SKM-1 treated with dmso at 0.1 percent for 144 hours (cell line): Measurements from ENCODE around the gene PKD1L1.
A peak's percentile ranks its signal among the peaks of the same experiment; 100 is the strongest.
"Not testable (repeated sequence)": the region's sequence is repeated elsewhere in the genome, so short reads cannot be mapped to it uniquely, and the experiment has no call there.

ENCODE experiments used
- DNase-seq: peaks from one replicate; lab custom pipeline; 2025; ENCODE audit not compliant: unreplicated experiment; lab: John Stamatoyannopoulos, UW

PKD1L1 gene

DNA sequence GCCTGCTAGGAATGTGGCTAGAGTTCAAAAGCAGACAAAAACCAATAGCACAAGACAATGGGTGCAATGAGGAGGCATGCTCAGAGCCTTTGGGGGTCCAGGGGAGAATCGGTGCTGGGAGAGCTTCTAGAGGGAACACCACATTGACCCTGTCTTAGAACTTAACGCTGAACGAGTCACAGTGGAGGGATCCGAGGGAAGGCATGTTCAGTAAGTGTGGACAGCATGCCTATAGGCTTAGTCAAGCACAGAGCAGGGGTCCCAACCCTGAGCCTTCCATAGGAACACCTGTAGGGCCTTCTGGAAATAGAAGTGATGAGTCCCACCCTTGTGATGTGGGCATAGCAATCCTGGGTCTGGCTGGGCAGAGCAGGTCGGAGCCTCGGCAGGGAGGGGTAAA is 148.7 kb downstream of the PKD1L1 start:
- no peak for DNase-seq

- no peak for DNase-seq
Observed at GRCh38 chr7:47796347-47796746, 151.9 kb downstream of the PKD1L1 start.

DNA sequence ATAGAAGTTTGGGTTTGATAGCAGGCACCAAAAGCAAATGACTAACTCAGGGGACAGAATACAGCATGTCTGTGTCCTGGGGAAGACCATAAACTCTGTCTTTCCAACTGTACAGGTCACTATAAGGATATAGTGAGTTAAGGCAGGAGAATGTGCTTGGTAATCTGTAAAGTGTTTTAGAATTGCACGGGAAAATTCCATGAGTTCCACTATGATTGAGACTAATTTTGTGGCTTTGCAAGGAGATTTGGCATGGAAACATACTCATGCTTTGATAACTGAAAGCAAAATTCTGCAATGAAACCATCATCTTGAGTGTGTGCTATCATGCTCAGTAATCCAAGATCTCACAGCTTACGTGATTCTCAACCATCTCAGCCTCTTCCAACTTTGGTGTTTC is 152.6 kb downstream of the PKD1L1 start:
- DNase-seq, result no peak

DNA sequence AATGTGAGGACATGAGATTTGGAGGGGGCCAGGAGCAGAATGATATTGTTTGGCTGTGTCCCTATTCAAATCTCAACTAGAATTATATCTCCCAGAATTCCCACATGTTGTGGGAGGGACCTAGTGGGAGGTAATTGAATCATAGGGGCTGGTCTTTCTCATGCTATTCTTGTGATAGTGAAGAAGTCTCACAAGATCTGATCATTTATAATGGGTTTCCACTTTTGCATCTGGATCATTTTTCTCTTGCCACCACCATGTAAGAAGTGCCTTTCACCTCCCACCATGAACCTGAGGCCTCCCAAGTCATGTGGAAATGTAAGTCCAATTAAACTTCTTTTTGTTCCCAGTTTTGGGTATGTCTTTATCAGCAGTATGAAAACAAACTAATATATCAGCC is 153.1 kb downstream of the PKD1L1 start:
- DNase-seq, result not testable (repeated sequence)

DNA sequence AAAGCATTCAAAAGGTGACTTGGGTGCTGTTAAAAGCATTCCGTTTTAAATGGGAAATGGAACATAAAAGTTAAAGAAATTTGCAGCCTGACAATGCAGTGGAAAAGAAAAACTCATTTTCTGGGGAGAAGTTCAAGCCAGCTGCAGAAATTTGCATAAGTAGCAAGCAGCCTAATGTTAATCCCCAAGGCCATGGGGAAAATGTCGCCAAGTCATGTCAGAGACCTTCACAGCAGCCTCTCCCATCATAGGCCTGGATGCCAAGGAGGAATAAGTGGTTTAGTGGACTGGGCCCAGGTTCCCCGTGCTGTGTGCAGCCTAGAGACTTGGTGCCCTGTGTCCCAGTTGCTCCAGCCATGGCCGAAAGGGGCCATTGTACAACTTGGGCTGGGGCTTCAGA is 154.2 kb downstream of the PKD1L1 start:
- no peak for DNase-seq

- not testable (repeated sequence) for DNase-seq
Observed at GRCh38 chr7:47793186-47793585, 155.1 kb downstream of the PKD1L1 start.

GRCh38 chr7:47792521-47793121 is 155.6 kb downstream of the PKD1L1 start:
- DNase-seq, result peak; percentile 38

DNA sequence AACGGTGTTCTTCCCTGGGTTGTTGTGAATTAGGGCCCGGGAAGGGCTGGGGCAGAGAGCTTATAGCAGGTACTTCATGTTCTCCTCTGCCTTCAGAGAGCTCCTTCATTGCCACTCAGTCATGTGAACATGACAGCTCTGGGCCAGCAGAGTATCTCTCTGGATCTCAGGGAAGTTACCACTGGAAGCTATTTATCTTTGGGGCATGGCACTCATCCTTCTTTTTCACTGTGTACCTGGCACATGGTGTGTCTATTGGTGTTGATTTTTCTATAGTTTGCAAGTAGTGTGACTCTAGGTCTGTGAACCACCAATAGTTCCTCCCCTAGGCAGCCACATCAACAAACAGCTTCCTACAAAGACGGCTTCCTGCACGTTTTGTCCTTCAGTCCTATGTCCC is 156.6 kb downstream of the PKD1L1 start:
- DNase-seq, result no peak

DNA sequence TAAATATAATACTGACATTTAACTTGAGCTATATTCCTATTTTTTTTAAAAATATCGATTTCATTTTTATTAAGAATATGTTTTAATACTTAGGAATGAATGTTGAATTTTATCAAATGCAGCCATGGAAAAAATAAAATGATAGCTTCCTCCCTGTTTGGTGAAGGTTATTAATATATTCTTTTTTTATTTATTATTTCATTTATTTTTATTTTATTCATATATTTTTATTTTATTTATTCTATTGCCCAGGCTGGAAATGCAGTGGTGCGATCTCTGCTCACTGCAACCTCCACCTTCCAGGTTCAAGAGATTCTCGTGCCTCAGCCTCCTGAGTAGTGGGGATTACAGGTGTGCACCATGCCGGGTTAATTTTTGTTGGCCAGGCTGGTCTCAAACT is 160.2 kb downstream of the PKD1L1 start:
- DNase-seq, result no peak

- no peak for DNase-seq
Observed at GRCh38 chr7:47787249-47788069, 160.8 kb downstream of the PKD1L1 start.

DNA sequence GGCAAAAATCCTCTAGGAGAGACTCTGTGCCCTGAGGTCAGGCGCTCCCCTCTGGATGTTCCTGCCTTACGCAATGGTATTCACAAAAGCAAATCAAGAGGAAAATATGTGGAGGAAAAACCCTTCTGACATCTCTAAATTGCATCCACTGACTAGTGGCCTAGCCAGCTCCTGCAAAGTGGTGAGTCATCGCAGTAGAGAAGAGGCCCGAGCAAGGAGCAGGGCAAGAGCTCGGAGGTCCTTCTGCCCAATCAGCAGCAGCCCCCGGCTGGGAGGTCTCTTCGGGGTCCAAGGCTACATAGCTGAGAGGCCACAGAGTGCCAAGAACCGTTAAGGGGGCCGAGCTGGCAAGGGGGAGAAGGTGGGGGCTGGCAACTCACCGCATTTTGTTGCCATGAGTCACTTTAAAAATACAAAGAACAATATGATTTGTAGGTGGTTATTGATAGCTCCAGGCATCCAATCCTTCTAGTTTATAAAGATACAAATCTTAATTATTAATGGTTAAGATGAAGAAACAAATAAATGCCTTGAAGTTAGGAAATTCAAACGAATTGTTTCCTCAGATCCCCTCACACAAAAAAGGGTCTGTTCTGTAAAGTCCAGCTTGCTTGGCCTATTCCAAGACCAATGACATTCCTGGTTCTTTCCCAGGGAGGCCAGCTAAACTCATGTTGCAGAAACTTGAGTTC is 161.6 kb downstream of the PKD1L1 start:
- DNase-seq, result no peak

GRCh38 chr7:47785923-47786556 is 162.2 kb downstream of the PKD1L1 start:
- DNase-seq, result no peak

GRCh38 chr7:47783456-47784223 is 164.6 kb downstream of the PKD1L1 start:
- DNase-seq, result no peak

DNA sequence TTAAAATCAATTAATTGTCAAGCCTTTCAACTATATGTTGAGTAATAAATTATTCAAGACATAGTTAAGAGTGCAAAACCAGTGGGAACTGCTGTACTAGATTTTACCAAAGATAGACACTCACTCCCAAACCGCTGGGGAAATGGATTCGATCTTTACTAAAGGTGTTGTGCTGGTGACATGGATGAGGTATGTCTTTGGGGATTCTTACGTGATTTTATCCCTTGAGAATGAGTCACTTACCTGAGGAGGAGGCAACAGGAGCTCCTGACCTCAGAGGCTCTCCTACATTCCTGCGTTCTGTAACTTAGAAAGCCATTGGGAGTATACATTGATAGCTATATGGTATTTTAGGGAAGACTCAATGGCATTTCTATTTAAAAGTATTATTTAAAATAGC is 165.5 kb downstream of the PKD1L1 start:
- no peak for DNase-seq

GRCh38 chr7:47782022-47782421 is 166.2 kb downstream of the PKD1L1 start:
- DNase-seq, result no peak

DNA sequence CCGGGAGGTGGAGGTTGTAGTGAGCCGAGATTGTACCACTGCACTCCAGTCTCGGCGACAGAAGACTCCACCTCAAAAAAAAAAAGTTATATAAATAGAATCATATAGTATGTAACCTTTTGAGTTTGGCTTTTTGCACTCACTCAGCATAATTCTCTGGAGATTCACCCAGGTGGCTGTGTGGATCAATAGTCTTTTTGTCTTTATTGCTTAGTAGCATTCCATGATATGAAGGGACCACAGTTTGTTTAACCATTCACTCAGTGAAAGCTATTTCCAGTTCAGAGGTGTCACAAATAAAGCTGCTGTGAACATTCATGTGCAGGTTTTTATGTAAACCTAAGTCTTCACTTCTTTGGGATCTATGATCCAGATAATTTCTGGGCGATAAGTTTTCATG is 167.7 kb downstream of the PKD1L1 start:
- DNase-seq, result no peak

DNA sequence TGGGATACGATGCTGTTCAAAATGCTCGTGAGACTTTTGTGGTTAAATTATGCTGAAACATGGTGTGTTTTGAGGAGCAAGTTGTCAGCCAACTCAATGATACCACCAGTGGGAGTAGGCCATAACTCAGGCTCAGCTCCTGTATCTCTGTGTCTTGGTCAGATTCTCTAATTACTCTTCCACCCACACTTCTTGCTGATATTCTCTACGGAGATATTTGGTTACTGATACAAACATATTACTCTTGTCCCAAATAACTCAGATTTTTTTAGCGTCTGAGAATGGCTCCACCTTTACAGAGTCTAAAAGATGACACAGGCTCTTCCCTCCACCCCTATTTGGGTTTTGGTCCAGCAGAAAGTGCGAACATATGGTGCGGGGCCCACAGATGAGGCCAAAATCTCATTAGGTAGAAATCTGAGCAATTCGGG is 168.9 kb downstream of the PKD1L1 start:
- no peak for DNase-seq

DNA sequence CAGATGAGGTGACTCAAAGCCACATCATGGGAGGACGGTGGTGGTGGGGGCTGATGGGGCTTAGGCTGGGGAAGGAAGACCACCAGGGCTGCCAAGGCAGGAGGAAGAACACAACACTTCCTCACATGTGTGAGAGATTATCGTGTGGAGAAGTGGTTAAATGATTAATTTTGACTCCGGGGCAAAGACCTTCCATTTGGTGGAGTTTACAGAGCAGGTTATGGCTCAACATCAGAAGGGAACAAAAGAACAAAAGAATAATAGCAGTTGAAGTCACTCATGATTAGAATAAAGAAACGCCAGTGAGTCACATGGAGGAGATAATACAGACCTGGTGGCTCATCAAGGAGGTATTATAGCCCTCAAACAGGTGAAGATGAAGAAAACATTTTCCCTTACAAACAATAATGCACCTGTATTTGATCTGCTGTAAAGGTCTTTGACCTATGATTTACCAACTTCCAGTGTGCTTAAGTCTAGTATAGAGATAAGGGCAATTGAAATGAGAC is 170.1 kb downstream of the PKD1L1 start:
- DNase-seq, result no peak

- DNase-seq, result no peak
Observed at GRCh38 chr7:47777531-47778152, 170.6 kb downstream of the PKD1L1 start.

DNA sequence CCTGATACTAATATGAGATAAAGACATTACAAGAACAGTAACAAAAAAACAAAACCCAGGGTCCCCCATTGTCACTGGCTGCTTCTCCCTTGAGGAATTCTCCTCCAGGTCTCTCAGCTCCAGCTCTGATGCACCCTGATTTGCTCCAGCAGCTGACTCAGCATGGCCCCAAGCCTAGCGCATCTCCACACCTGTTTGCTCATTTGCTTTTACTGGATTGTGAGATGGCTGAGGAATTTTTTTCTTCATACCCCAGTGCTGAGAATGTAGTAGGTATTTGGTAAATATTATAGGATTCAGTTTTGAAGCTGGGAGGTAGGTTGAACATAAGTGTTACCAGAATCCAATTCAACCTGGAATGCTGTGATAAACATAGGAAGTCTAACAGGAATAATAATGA is 171.9 kb downstream of the PKD1L1 start:
- no peak for DNase-seq
